Lower lobe of right lung (tissue), 2 donors: ENCODE measurements around the gene KCNJ15. TPM values are rescaled to one million over a fixed set of nuclear protein-coding genes. Genes with fewer than 3 reads are reported as not detected.

Source experiments
- ATAC-seq, 2 donors: fragments of 200-7000 bp; cut with Tn5 transposase; one replicate each; pipeline ENCODE4 v1.9.1; 2020 to 2022; ENCODE audit warnings: mild to moderate bottlenecking in 2 of 2, moderate library complexity in 2 of 2
- DNase-seq: peaks from one replicate; pipeline ENCODE4 v3.0.0-alpha.2; 2020
- H3K27ac ChIP-seq: fragments of 200-600 bp; one replicate; pipeline ENCODE4 v1.8.0; 2022
- H3K27me3 ChIP-seq: fragments of 200-600 bp; one replicate; pipeline ENCODE4 v1.8.0; 2022; ENCODE audit warnings: low read depth
- H3K36me3 ChIP-seq: fragments of 200-600 bp; one replicate; pipeline ENCODE4 v1.8.0; 2022; ENCODE audit warnings: mild to moderate bottlenecking
- H3K4me1 ChIP-seq: fragments of 200-600 bp; one replicate; pipeline ENCODE4 v1.8.0; 2022
- H3K4me3 ChIP-seq: fragments of 200-600 bp; one replicate; pipeline ENCODE4 v1.8.0; 2022; ENCODE audit warnings: mild to moderate bottlenecking
- H3K9me3 ChIP-seq: fragments of 200-600 bp; one replicate; pipeline ENCODE4 v1.8.0; 2022
- intact Hi-C: fragments of 100-400 bp; cut with DNase I; formaldehyde crosslinking; loops from one replicate; pipeline ENCODE4 v1.11.0; 2022
- total RNA-seq: library from RNA; stranded (reverse); fragmentation: NEBNext Ultra II Directional; extraction: Animal tissue kit (Norgen Biotek cat#: 25700); gene quantifications from one replicate; pipeline ENCODE4 v1.2.1, GENCODE V29; 2021
- TF ChIP-seq, protein P1 (sequence below): fragments of 200-600 bp; IDR thresholded peaks from one replicate; pipeline ENCODE4 v1.8.0; 2022; ENCODE audit warnings: antibody characterized with exemption, mild to moderate bottlenecking
- donor health status: DM: no; HTN: yes; CAD: no; lungs with severe emphysema.

Gene KCNJ15
- total RNA-seq, 1 donor from 2014 or later, result 62.7 TPM

GRCh38 chr21:38351961-38352521 is 95.2 kb downstream of the KCNJ15 start:
- ATAC-seq, result peak; percentile 64 to 83
- H3K27ac ChIP-seq, result peak overlapping the region; percentile 66
- no peaks in the 10 kb centered on the region for H3K9me3 ChIP-seq
- DNase-seq, result no peak
- peak overlapping the region; percentile 35 for H3K4me3 ChIP-seq
- H3K27me3 ChIP-seq, result no peaks in the 10 kb centered on the region
- H3K4me1 ChIP-seq, result peaks cover 32% of the 10 kb centered on the region
- no peaks in the 10 kb centered on the region for H3K36me3 ChIP-seq
- intact Hi-C loops, result loop anchor here (5.0 kb wide), 1 partner anchor 185 kb away; no protein-coding TSS in a partner anchor
- TF ChIP-seq, protein P1, sequence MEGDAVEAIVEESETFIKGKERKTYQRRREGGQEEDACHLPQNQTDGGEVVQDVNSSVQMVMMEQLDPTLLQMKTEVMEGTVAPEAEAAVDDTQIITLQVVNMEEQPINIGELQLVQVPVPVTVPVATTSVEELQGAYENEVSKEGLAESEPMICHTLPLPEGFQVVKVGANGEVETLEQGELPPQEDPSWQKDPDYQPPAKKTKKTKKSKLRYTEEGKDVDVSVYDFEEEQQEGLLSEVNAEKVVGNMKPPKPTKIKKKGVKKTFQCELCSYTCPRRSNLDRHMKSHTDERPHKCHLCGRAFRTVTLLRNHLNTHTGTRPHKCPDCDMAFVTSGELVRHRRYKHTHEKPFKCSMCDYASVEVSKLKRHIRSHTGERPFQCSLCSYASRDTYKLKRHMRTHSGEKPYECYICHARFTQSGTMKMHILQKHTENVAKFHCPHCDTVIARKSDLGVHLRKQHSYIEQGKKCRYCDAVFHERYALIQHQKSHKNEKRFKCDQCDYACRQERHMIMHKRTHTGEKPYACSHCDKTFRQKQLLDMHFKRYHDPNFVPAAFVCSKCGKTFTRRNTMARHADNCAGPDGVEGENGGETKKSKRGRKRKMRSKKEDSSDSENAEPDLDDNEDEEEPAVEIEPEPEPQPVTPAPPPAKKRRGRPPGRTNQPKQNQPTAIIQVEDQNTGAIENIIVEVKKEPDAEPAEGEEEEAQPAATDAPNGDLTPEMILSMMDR, result no peak

DNA sequence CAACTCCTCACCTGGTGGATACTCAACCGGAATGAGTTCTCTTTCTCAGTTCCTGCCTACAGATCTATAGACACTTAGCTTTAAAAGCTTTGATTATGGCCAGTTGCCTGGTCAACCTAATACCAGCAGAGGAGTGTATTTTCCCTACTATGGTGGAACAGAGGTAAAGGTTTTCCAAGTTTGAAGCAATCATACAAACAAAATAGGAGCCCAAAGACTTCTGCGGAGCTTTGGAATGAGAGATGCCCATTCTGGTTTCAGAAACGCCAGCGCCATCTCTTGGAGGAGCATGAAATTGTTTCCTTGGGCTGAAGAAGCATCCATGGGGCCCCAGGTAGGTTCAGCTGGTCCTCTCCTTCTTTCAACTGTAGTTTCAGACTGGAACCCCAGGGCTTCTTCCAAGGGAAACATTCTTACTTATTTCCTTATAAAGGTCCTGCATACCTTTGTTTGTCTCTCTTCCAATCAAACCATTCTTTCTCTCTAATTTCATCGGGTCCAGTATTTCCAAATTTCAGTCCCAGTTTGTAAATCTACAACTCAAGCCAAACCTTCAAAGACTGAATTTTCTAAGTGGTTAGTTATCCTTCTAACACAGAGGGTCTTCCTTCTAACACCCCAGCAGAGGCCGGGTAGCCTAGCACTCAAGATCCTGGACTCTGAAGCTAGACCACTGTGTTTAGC is 95.9 kb downstream of the KCNJ15 start:
- H3K9me3 ChIP-seq, result no peaks in the 10 kb centered on the region
- peak overlapping the region; percentile 35 for H3K4me3 ChIP-seq
- H3K27ac ChIP-seq, result peak overlapping the region; percentile 66
- no peaks in the 10 kb centered on the region for H3K27me3 ChIP-seq
- intact Hi-C loops, result loop anchor here (5.0 kb wide), 1 partner anchor 185 kb away; no protein-coding TSS in a partner anchor
- no peaks in the 10 kb centered on the region for H3K36me3 ChIP-seq
- TF ChIP-seq, protein P1, result peak; percentile 79
- H3K4me1 ChIP-seq, result peaks cover 32% of the 10 kb centered on the region
- ATAC-seq, result peak; percentile 64 to 70
- DNase-seq, result peak; percentile 61

GRCh38 chr21:38354231-38354630 is 97.4 kb downstream of the KCNJ15 start:
- no peak for ATAC-seq
- H3K4me1 ChIP-seq, result peaks cover 30% of the 10 kb centered on the region
- H3K27me3 ChIP-seq, result no peaks in the 10 kb centered on the region
- DNase-seq, result no peak
- no peaks in the 10 kb centered on the region for H3K36me3 ChIP-seq
- no peak overlapping the region for H3K27ac ChIP-seq
- TF ChIP-seq, protein P1, result no peak
- H3K9me3 ChIP-seq, result no peaks in the 10 kb centered on the region
- intact Hi-C loops, result loop anchor here (5.0 kb wide), 1 partner anchor 187 kb away; no protein-coding TSS in a partner anchor
- peak overlapping the region; percentile 35 for H3K4me3 ChIP-seq

DNA sequence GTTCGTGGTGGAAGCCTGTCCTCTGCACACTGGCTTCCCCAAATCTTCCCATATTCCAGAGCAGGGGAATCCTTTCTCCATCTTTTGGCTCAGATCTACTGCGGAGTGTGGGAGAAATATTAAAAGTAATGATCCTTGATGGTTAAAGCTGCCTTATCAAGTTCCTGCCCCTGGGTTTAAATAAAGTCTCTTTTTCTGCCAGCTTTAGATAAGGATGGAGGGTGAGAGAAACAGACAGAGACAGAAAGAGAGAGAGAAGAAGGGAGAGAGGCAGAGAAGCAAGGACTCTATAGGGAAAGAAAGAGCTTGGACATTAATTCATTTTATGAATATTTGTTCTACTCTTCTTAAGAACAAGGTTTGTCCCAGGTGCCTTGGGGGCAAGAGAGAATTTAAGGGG is 98.0 kb downstream of the KCNJ15 start:
- intact Hi-C loops, result loop anchor here (5.0 kb wide), 1 partner anchor 187 kb away; no protein-coding TSS in a partner anchor
- TF ChIP-seq, protein P1, result no peak
- no peak overlapping the region for H3K27ac ChIP-seq
- H3K27me3 ChIP-seq, result no peaks in the 10 kb centered on the region
- no peak for DNase-seq
- no peaks in the 10 kb centered on the region for H3K9me3 ChIP-seq
- peaks cover 26% of the 10 kb centered on the region for H3K4me1 ChIP-seq
- no peak overlapping the region for H3K4me3 ChIP-seq
- H3K36me3 ChIP-seq, result no peaks in the 10 kb centered on the region
- no peak for ATAC-seq

DNA sequence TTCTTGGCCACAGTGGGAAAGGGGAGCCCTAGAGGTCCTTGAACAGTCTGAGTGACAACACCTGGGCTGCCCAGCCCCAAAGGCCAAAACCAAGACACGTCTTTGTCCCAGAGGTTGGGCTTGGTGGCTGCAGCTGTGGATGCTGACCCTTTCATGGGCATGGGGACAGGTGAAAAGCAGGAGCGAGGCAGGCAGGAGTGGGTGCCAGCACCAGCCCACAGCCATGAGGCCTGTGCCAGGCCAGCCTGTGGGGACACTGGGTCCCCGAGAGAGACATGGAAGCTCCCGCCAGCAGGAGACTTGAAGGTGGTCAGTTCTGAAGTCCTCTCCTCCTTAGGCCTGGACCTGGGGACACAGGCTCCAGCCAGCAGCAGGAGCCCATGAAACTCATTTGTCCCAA is 98.6 kb downstream of the KCNJ15 start:
- H3K9me3 ChIP-seq, result no peaks in the 10 kb centered on the region
- no peak overlapping the region for H3K4me3 ChIP-seq
- no peak overlapping the region for H3K27ac ChIP-seq
- peaks cover 26% of the 10 kb centered on the region for H3K4me1 ChIP-seq
- TF ChIP-seq, protein P1, result no peak
- ATAC-seq (no peak), DNase-seq (no peak)
- H3K36me3 ChIP-seq, result no peaks in the 10 kb centered on the region
- intact Hi-C loops, result no loop called here
- no peaks in the 10 kb centered on the region for H3K27me3 ChIP-seq
